Measurements from ENCODE around the gene TEX12. TPM values are rescaled to one million over a fixed set of nuclear protein-coding genes. Genes with fewer than 3 reads are reported as not detected.

The TEX12 gene
- total and polyA plus RNA-seq, 11 donors, result 0.27 to 0.57 (median 0.36) TPM; not detected in 8

GRCh38 chr11:112127056-112127455 is 40.1 kb upstream of the TEX12 start:
- Histone ChIP-seq H3K4me3 (no peak overlapping the region), H3K4me1 (peaks cover 0 to 10% (median 0%) of the 10 kb centered on the region in 12 donors), H3K36me3 (no peaks in the 10 kb centered on the region), H3K27me3 (no peaks in the 10 kb centered on the region), H3K9me3 (no peaks in the 10 kb centered on the region), H3K27ac (no peak overlapping the region)
- 94 to 98% (median 95%) methylated on average over 2 of the region's 2 CpGs for WGBS, 4 donors
- intact Hi-C loops (cut with DNase I), result no loop called here
- DNase-seq (no peak), ATAC-seq (no peak)
- no peak for TF ChIP-seq POLR2A (IDR thresholded peaks at IDR 0.05)
- no peak for TF ChIP-seq CTCF (IDR thresholded peaks at IDR 0.05)

- no peak for TF ChIP-seq POLR2A (IDR thresholded peaks at IDR 0.05)
- no peak for TF ChIP-seq CTCF (IDR thresholded peaks at IDR 0.05)
- peak in 1 of 4 donors; percentile 38 for ATAC-seq
- 67 to 77% (median 73%) methylated on average over 3 of the region's 3 CpGs for WGBS, 4 donors
These were observed 38.6 kb upstream of the TEX12 start for GRCh38 chr11:112128483-112129121.

GRCh38 chr11:112129656-112130055 is 37.5 kb upstream of the TEX12 start:
- Histone ChIP-seq H3K27ac (peak overlapping the region in 1 of 12 donors; percentile 34), H3K36me3 (no peaks in the 10 kb centered on the region), H3K4me3 (no peak overlapping the region), H3K9me3 (no peaks in the 10 kb centered on the region), H3K4me1 (peaks cover 0 to 17% (median 0%) of the 10 kb centered on the region in 12 donors), H3K27me3 (no peaks in the 10 kb centered on the region)
- peak in 3 of 4 donors; percentile 51 to 66 (median 58) for ATAC-seq
- 80 to 89% (median 86%) methylated on average over 5 of the region's 5 CpGs for WGBS, 4 donors
- TF ChIP-seq POLR2A (IDR thresholded peaks at IDR 0.05) (no peak), CTCF (IDR thresholded peaks at IDR 0.05) (no peak)
- peak in 3 of 5 donors; percentile 15 to 40 (median 28) for DNase-seq
- intact Hi-C loops (cut with DNase I), result no loop called here

More at GRCh38 chr11:112128483-112129121, 38.6 kb upstream of the TEX12 start:
- H3K27me3 ChIP-seq, result no peaks in the 10 kb centered on the region
- no peaks in the 10 kb centered on the region for H3K9me3 ChIP-seq
- intact Hi-C loops (cut with DNase I), result no loop called here
- peaks cover 0 to 17% (median 0%) of the 10 kb centered on the region in 12 donors for H3K4me1 ChIP-seq
- H3K27ac ChIP-seq, result peak overlapping the region in 1 of 12 donors; percentile 34
- H3K36me3 ChIP-seq, result no peaks in the 10 kb centered on the region
- DNase-seq, result peak in 2 of 5 donors; percentile 15 to 50
- H3K4me3 ChIP-seq, result no peak overlapping the region

GRCh38 chr11:112132737-112133136 is 34.4 kb upstream of the TEX12 start:
- intact Hi-C loops (cut with DNase I), result no loop called here
- H3K9me3 ChIP-seq, result no peaks in the 10 kb centered on the region
- no peak for DNase-seq
- H3K36me3 ChIP-seq, result no peaks in the 10 kb centered on the region
- H3K27ac ChIP-seq, result no peak overlapping the region
- no peak for ATAC-seq
- H3K4me1 ChIP-seq, result peaks cover 0 to 17% (median 0%) of the 10 kb centered on the region in 12 donors
- no peaks in the 10 kb centered on the region for H3K27me3 ChIP-seq
- TF ChIP-seq CTCF (IDR thresholded peaks at IDR 0.05) (no peak), POLR2A (IDR thresholded peaks at IDR 0.05) (no peak)
- 69 to 85% (median 79%) methylated on average over 2 of the region's 2 CpGs for WGBS, 4 donors
- no peak overlapping the region for H3K4me3 ChIP-seq
